K562 (cell line): Measurements from ENCODE around the gene ADCY6. TPM values are rescaled to one million over a fixed set of nuclear protein-coding genes. Genes with fewer than 3 reads are reported as not detected.

Experiments used
- ATAC-seq: fragments of 200-7000 bp; cut with Tn5 transposase; 3 replicates; pipeline ENCODE4 v1.9.1; 2020; ENCODE audit warnings: moderate library complexity
- BruUV-seq: library from RNA; stranded (reverse); fragments of 400-500 nt; replicated peaks from 2 replicates; lab custom pipeline; 2021; lab: Mats Ljungman, UMichigan
- CTCF ChIA-PET: fragments of 300-600 bp; formaldehyde crosslinking; extraction: SDS; loops from one replicate; lab custom pipeline; 2021; ENCODE audit warnings: low intra/inter-chr PET ratio; lab: Yijun Ruan, JAX
- POLR2A ChIA-PET: fragments of 300-600, 350-650 bp; sonication (Branson Sonifier 250); formaldehyde crosslinking; extraction: SDS; loops from one replicate; lab custom pipeline; 2021; ENCODE audit warnings: antibody characterized with exemption, inconsistent platforms; lab: Yijun Ruan, JAX
- DNase-seq, 4 experiments: peaks; one replicate each; pipeline versions ENCODE4 v3.0.0 to v3.0.0-alpha.2; 2011 to 2018; ENCODE audit warnings: low spot score in 3 of 4, mixed read lengths in 3 of 4; ENCODE audit errors: extremely low read depth in 1 of 4
- FAIRE-seq: peaks from 2 replicates; lab custom pipeline; 2011; peaks lifted over from hg19 to GRCh38; lab: Jason Lieb, UNC
- H2AFZ ChIP-seq: 2 replicates; pipeline ENCODE4 v1.6.0; 2011; ENCODE audit warnings: low read depth, low read length, control low read depth, inconsistent platforms
- H3K27ac ChIP-seq: fragments of 200-600 bp; 3 replicates; pipeline ENCODE4 v1.8.0; 2011; ENCODE audit warnings: low read depth, mild to moderate bottlenecking, control low read depth, inconsistent platforms, low read length, moderate library complexity, mixed read lengths; ENCODE audit errors: extremely low read depth
- H3K27me3 ChIP-seq, 2 experiments: fragments of 300-600 bp in 1 of 2; 2 replicates in 1 of 2; 3 replicates in 1 of 2; pipeline versions ENCODE4 v1.6.0 to v1.8.0; 2011; ENCODE audit warnings: inconsistent platforms in 2 of 2, low read length in 2 of 2, mild to moderate bottlenecking in 1 of 2, mixed read lengths in 1 of 2, moderate library complexity in 1 of 2; ENCODE audit not compliant: control insufficient read depth in 2 of 2, insufficient read depth in 2 of 2
- H3K36me3 ChIP-seq: fragments of 300-600 bp; 3 replicates; pipeline ENCODE4 v1.8.0; 2011; ENCODE audit warnings: mild to moderate bottlenecking, low read length, inconsistent platforms; ENCODE audit not compliant: control insufficient read depth, insufficient read depth
- H3K4me1 ChIP-seq, 2 experiments: fragments of 200-600 bp in 1 of 2; replicated peaks in 1 of 2; 2 replicates in 1 of 2; 3 replicates in 1 of 2; pipeline versions ENCODE4 v1.5.1 to v1.8.0; 2011; ENCODE audit warnings: inconsistent platforms in 2 of 2, low read length in 2 of 2, mild to moderate bottlenecking in 1 of 2, mixed read lengths in 1 of 2, moderate library complexity in 1 of 2; ENCODE audit not compliant: control insufficient read depth in 2 of 2, insufficient read depth in 2 of 2
- H3K4me2 ChIP-seq: 2 replicates; pipeline ENCODE4 v1.6.1; 2011; ENCODE audit warnings: low read length, control low read depth, inconsistent platforms, mixed read lengths; ENCODE audit not compliant: insufficient read depth
- H3K4me3 ChIP-seq: fragments of 200-600 bp; sonication (generic), shearing (Covaris generic); 2 replicates; pipeline ENCODE4 v1.5.1; 2016; ENCODE audit warnings: control low read depth, inconsistent platforms
- H3K79me2 ChIP-seq: fragments of 200-600 bp; 3 replicates; pipeline ENCODE4 v1.8.0; 2011; ENCODE audit warnings: low read length, inconsistent platforms; ENCODE audit not compliant: control insufficient read depth, insufficient read depth
- H3K9ac ChIP-seq, 2 experiments: 2 replicates each; pipeline versions ENCODE4 v1.6.0 to v1.6.1; 2011; ENCODE audit warnings: low read depth in 2 of 2, low read length in 2 of 2, control low read depth in 1 of 2, inconsistent platforms in 1 of 2, mild to moderate bottlenecking in 1 of 2, mixed read lengths in 1 of 2; ENCODE audit not compliant: insufficient read depth in 1 of 2
- H3K9me1 ChIP-seq: one replicate; pipeline ENCODE4 v1.6.0; 2011; ENCODE audit warnings: inconsistent platforms, mild to moderate bottlenecking, low read length, moderate library complexity; ENCODE audit not compliant: control insufficient read depth, insufficient read depth
- H3K9me3 ChIP-seq: replicated peaks from 2 replicates; pipeline ENCODE4 v1.5.1; 2011; ENCODE audit warnings: low read depth, low read length, inconsistent platforms; ENCODE audit not compliant: control insufficient read depth, insufficient read depth
- H4K20me1 ChIP-seq: replicated peaks from 2 replicates; pipeline ENCODE4 v1.6.1; 2011; ENCODE audit warnings: low read length, inconsistent platforms, mixed read lengths; ENCODE audit not compliant: control insufficient read depth, insufficient read depth
- ATF4 ChIP-seq: fragments of 450-650 bp; formaldehyde crosslinking; IDR thresholded peaks from 2 replicates; pipeline ENCODE4 v1.4.0; 2022; ENCODE audit warnings: mild to moderate bottlenecking, moderate library complexity
- BRD9 ChIP-seq: fragments of 450-650 bp; IDR thresholded peaks from 2 replicates; pipeline ENCODE4 v1.6.1; 2018; ENCODE audit warnings: low read depth; ENCODE audit not compliant: partially characterized antibody
- CUX1 ChIP-seq: fragments of 200-800 bp; sonication (Bioruptor generic); IDR thresholded peaks from 2 replicates; pipeline ENCODE4 v1.6.1; 2016; ENCODE audit warnings: missing genetic modification characterization, missing compliant biosample characterization
- KAT8 ChIP-seq: fragments of 450-650 bp; IDR thresholded peaks from 2 replicates; pipeline ENCODE4 v1.6.1; 2016; ENCODE audit warnings: low read depth, mild to moderate bottlenecking
- KDM1A ChIP-seq, 2 experiments: fragments of 450-650 bp; IDR thresholded peaks; 2 replicates each; pipeline ENCODE4 v1.6.1; 2016; ENCODE audit warnings: mild to moderate bottlenecking in 2 of 2
- NRF1 ChIP-seq, 2 experiments: fragments of 450-650 bp; IDR thresholded peaks in 1 of 2; conservative IDR thresholded peaks in 1 of 2; 2 replicates each; pipeline ENCODE4 v1.6.1; 2014; ENCODE audit warnings: mild to moderate bottlenecking in 2 of 2
- POLR2G ChIP-seq: fragments of 200-400 bp; formaldehyde crosslinking; IDR thresholded peaks from 2 replicates; pipeline ENCODE4 v1.6.1; 2017; ENCODE audit warnings: low read depth, mild to moderate bottlenecking, antibody characterized with exemption, low read length, moderate library complexity
- RB1 ChIP-seq: fragments of 450-650 bp; IDR thresholded peaks from 2 replicates; pipeline ENCODE4 v1.6.1; 2017; ENCODE audit warnings: low read depth, mild to moderate bottlenecking
- ZNF232 ChIP-seq: sonication (generic); formaldehyde crosslinking; IDR thresholded peaks from 2 replicates; pipeline ENCODE4 v1.8.0; 2022; ENCODE audit warnings: mild to moderate bottlenecking, missing genetic modification reagents
- ZNF263 ChIP-seq: sonication (generic); formaldehyde crosslinking; IDR thresholded peaks from 2 replicates; pipeline ENCODE4 v1.8.0; 2022; ENCODE audit warnings: mild to moderate bottlenecking, missing genetic modification reagents, borderline replicate concordance
- ZNF324 ChIP-seq: fragments of 250-450 bp; sonication (Bioruptor Pico); IDR thresholded peaks from 2 replicates; pipeline ENCODE4 v1.4.0; 2020; ENCODE audit warnings: mild to moderate bottlenecking
- WGBS: fragments of 100-300 bp; shearing (Covaris generic); methylation state at CpG from one replicate; pipeline ENCODE4 v1.1.6; 2016; ENCODE audit warnings: low coverage, mixed read lengths; ENCODE audit not compliant: insufficient coverage; ENCODE audit errors: missing lambda C conversion rate; 5-methylcytosine and 5-hydroxymethylcytosine counted together
- in situ Hi-C: fragments of 300-500 bp; cut with MboI; formaldehyde crosslinking; loops from 4 replicates; pipeline ENCODE4 v1.15.0; 2018; ENCODE audit warnings: inconsistent platforms, mixed read lengths
- intact Hi-C: fragments of 100-400 bp; cut with micrococcal nuclease; formaldehyde crosslinking; loops from 2 replicates; pipeline ENCODE4 v1.14.2; 2022
- polyA plus RNA-seq, 8 experiments: library from polyadenylated mRNA; depleted of rRNA in 4 of 8; stranded (reverse) in 5 of 8; unstranded in 3 of 8; fragments of >200 nt; fragmentation: Nextera tagmentation in 2 of 8; fragmentation: Illumina TruSeq in 1 of 8; extraction: Ambion mirVana in 2 of 8; extraction: Trizol in 1 of 8; gene quantifications; 2 replicates each; pipeline versions ENCODE4 v1.2.1 to v1.2.3, GENCODE V29; 2011 to 2014; ENCODE audit warnings: inconsistent platforms in 1 of 8, missing spikeins in 1 of 8
- total RNA-seq, 7 experiments: library from RNA; depleted of rRNA in 6 of 7; stranded (reverse); fragments of >200 nt in 6 of 7; fragmentation: Illumina TruSeq in 2 of 7; extraction: Trizol in 2 of 7; gene quantifications; 2 replicates each; pipeline versions ENCODE4 v1.2.1 to v1.2.3, GENCODE V29; 2011 to 2021; ENCODE audit warnings: low replicate concordance in 1 of 7

ADCY6 gene
- total and polyA plus RNA-seq, 9 of the 15 experiments (the other 6 are each of a cell fraction or from before 2014, with no cell fraction given) = 0.01 to 1.0 (median 0.53) TPM

GRCh38 chr12:48828841-48829575 is 40.1 kb upstream of the ADCY6 start:
- peaks cover 15% of the 10 kb centered on the region; the same call in 1 of the 2 replicates for H4K20me1 ChIP-seq
- H3K9me1 ChIP-seq = peaks cover 5% of the 10 kb centered on the region
- intact Hi-C loops = no loop called here
- H3K4me2 ChIP-seq = no peak overlapping the region
- H3K4me1 ChIP-seq = peaks cover 0 to 11% of the 10 kb centered on the region in 2 experiments; a peak in 2 of 5 replicates
- ATAC-seq (peak; percentile 11), FAIRE-seq (no peak), DNase-seq (no peak)
- no peak overlapping the region for H2AFZ ChIP-seq
- 90% methylated on average over 16 of the region's 16 CpGs for WGBS
- no peak overlapping the region for H3K4me3 ChIP-seq
- CTCF ChIA-PET = no interaction called here
- no peaks in the 10 kb centered on the region for H3K79me2 ChIP-seq
- POLR2A ChIA-PET = interaction anchor here (0.6 to 3.7 kb wide), 8 partner anchors 10 to 273 kb away, joined by 3 to 18 read pairs (median 4); partner anchors contain the start of genes DDX23 and RND1
- BruUV-seq = no TSS peak
- in situ Hi-C loops = no loop called here
- H3K27me3 ChIP-seq = peaks cover 0 to 3% of the 10 kb centered on the region in 2 experiments; a peak in 2 of 5 replicates
- H3K36me3 ChIP-seq = peaks cover 58% of the 10 kb centered on the region
- H3K27ac ChIP-seq = no peak overlapping the region
- TF ChIP-seq CUX1 (CRISPR knock-in tag) (no peak), KDM1A (IDR thresholded peaks at IDR 0.05) (no peak), ZNF324 (no peak), ATF4 (CRISPR knock-in tag) (no peak), ZNF232 (CRISPR knock-in tag) (no peak), BRD9 (no peak), ZNF263 (CRISPR knock-in tag) (no peak), NRF1 (conservative IDR thresholded peaks at IDR 0.05 in 1 of 2, IDR thresholded peaks at IDR 0.05 in 1 of 2) (0 out of 4 replicates have a peak, but pooled peaks of 1 of the 2 experiments have one; percentile 14), KAT8 (no peak), POLR2G (peak; percentile 52; the same call in 1 of the 2 replicates), RB1 (no peak)
- no peak overlapping the region for H3K9ac ChIP-seq
- H3K9me3 ChIP-seq = no peaks in the 10 kb centered on the region
